ENCODE measurements around the gene POP4.
"Not testable (repeated sequence)": the region's sequence is repeated elsewhere in the genome, so short reads cannot be mapped to it uniquely, and the experiment has no call there.

Gene POP4

DNA sequence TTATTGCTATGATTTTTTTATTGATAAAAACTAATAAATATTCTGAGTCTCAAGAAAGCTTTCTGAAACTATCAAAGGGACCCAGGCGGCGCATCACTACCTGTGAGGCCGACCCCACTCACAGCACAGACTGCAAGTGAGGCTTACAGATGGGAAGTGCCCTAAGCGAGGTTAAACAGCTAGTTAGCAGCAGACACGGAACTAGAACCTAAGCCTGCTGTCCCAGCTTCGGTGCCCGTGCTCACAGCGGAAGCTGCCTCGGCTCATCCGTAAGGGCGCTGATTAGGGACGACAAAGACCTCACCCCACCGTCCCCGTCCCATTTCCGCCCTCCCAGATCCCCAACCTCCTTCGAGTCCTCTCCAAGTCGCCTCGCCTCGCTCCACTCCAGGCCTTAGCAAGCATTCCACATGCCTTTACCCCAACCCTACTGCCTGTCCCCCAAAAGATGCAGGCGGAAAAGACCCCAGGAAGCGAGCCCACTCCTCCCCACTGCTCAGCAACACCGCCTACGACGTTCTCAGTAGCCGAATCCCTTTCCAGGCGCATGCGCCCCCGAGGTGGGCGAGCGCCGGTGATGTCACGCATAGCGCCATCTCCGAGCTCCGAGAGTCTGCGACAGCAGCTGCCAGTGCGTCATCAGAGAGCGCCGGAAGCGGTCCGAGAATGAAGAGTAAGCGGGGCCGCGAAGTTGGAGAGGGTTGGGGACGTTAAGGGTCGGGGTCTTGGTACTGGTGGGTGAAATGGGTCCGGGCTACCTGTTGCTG is at the start of gene POP4:
Gene POP4, plus strand, starts transcription at position 631 of the 767 bp plus-strand sequence. Its CDS starts 36 bp downstream, at position 667.
- DNase-seq = peak; percentile 98

DNA sequence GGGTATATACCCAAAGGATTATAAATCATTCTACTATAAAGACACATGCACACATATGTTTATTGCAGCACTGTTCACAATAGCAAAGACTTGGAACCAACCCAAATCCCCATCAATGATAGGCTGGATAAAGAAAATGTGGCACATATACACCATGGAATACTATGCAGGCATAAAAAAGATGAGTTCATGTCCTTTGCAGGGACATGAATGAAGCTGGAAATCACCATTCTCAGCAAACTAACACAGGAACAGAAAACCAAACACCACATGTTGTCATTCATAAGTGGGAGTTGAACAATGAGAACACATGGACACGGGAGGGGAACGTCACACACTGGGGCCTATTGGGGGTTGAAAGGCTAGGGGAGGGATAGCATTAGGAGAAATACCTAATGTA is 47.0 kb upstream of the POP4 start:
- not testable (repeated sequence) for DNase-seq

DNA sequence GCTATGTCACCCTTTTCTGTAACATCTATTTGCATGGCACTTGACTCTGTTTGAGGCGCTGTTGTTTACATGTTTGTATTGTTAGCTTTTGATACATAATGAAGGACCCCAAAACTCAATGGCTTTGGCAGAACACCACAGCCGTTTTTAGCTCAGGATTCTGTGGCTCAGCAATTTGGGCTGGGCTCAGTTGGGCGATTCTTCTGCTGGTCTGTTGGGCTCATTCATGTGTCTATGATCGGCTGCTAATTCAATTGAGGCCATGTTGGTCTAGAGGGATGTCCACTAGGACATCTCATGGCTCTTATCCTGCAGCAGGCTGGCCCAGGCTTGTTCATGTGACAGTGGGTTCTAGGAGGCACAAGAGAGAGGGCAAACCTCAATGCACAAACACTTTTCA is 46.3 kb upstream of the POP4 start:
- DNase-seq = no peak

- DNase-seq = no peak
Measured at GRCh38 chr19:29560313-29561075, 45.6 kb upstream of the POP4 start.

- no peak for DNase-seq
Measured at GRCh38 chr19:29561601-29562000, 44.5 kb upstream of the POP4 start.

DNA sequence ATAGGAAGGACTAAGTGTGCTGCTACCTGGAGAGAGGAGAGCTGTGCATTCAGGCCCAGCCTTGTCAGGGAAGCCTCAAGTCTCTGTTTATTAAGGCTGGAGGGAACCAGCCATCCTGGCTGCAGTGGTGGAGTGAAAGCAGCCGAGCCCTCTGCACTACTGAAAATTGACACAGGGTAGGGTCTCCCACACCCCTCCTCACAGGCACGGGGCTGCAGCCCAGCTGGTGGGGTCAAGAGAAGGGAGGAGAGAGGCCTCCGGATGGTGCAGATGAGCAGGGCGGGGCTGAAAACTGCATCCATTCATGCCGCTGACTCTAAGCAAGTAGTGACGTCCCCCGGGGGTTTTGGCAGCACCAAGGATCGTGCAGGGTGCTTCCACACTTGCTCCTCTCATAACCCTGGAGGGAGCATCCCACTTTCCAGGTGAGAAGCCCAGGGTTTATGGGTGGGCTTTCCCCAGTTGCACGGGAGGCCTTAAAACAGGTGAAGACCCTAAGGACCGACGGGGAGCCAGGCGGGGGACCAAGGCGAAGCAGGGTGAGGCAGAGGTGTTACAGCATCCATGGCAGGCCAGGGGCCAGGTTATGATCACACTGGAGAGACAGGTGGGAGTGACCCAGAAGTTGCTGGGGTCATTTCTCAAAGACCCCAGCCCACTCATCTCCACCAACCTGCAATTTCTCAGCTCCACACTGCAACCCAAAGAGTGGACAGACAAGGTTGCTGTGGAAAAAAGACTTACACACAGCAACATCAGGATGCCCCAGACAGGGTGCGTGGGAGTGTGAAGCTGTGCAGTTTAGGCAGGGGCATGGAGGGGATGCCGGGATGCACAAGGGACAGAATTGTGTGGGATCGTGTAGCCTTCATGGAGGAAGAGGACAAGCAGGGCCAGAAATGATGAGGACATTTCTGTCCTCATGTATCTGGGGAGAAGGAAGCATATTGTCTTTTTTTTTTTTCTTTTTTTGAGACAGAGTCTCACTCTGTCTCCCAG is 43.5 kb upstream of the POP4 start:
- DNase-seq = no peak

DNA sequence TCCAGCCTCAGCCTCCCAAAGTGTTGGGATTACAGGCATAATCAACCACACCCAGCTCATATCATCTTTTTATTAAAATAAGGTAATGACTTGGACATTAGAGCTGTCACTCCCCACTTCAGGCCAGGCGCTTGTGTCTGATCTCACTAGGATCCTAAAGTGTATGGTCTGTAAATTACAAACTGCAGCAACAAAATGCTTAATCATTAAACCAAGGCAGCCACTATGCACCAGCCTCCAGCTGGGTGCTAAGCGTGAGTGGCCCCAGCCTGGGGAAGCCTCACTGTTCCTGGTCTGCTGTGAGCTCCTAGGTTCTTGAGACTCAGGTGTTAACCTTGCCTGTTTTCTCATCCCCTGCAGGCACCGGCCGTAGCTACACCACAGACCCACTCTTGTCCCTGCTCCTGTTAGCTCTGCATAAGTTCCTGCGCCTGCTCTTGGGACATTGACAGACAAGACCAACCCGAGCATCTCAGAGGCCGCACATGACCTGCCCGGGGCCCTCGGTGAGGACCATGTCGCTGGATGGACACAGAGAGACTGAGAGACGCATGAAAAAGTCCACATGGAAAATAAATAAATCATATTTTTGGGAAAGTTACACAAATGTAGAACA is 42.5 kb upstream of the POP4 start:
- DNase-seq = no peak

DNA sequence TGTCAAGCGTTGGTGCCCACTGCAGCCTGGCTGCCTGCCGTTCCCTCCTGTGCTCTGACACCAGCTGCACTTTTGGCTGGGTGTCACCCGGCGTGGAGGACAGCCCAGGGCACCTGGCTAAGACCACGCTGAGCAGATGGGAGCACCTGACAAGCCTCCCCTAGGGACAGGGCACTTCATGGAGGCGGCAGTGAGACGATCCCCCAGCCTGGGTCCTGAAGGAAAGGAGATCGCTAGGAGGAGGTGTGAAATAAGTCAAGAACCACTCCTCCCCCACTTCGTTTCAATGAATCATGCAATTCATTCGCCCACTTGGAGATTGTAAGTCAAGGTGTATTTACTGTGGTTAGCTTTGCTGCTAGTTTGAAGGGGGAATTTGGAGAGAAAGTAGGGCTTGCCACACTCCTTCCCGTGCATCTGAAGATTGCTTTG is 41.5 kb upstream of the POP4 start:
- no peak for DNase-seq

GRCh38 chr19:29565171-29565570 is 40.9 kb upstream of the POP4 start:
- no peak for DNase-seq

DNA sequence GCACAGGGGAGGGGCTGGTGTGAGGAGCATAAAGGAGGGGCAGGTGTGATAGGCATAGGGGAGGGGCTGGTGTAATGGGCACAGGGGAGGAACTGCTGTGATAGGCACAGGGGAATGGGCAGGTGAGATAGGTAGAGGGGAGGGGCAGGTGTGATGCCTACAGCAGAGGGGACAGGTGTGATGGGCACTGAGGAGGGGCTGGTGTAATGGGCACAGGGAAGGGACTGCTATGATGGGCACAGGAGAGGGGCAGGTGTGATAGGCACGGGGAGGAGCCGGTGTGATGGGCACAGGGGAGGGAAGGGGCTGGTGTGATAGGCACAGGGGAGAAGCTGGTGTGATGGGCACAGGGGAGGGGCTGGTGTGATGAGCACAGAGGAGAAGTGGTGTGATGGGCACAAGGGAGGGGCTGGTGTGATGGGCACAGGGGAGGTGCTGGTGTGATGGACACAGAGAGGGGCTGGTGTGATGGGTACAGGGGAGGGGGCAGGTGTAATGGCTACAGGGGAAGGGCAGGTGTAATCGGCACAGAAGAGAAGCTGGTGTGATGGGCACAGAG is 39.5 kb upstream of the POP4 start:
- DNase-seq = no peak

GRCh38 chr19:29567366-29567915 is 38.6 kb upstream of the POP4 start:
- DNase-seq = no peak

- DNase-seq = no peak
Measured at GRCh38 chr19:29568036-29569025, 37.8 kb upstream of the POP4 start.

GRCh38 chr19:29569038-29569911 is 36.8 kb upstream of the POP4 start:
- no peak for DNase-seq

GRCh38 chr19:29571181-29571580 is 34.9 kb upstream of the POP4 start:
- no peak for DNase-seq

DNA sequence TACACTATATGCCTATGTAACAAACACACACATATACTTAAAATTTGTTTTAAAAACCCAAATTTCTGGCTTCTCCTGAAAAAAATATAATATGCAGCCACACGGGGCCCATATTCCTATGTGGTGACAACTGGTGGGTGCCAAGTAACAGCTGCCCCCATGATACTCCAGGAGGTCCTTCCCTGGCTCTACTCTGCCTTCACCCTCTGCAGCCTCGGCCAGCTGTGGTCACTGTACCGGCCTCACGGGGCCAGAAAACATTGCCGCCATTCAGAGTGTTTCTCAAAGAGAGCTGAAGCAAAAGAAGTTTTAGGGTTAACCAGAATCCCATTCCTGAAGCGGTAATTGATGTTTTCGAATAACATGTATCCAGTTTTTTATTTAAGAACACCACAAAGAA is 32.6 kb upstream of the POP4 start:
- no peak for DNase-seq

- DNase-seq = no peak
Measured at GRCh38 chr19:29574510-29574909, 31.6 kb upstream of the POP4 start.

DNA sequence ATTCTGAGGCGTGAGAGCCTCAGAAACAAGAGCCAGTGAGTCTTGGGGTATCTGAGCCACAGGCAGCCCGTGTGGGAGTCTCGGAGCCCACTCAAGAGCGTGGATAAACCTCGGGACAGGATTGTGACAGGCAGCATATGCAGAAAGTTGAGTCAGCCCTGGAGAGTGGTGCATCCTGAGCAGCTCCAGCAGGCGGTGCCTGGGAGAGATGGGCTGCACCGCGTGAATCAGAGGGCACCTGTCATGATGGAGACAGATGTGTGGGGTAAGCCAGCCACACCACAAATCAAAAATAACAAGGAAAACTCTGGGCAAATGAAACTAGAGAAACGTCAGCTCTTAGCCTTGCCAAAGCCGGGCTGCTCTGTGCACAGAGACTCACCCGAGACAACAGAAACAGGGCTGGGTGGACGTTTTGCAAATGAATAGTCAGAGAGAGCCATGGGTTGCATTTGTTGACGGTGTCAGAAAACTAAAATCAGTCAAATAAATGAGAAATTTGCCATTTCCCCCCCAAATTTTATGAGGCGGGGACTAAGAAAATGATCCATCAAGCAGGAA is 30.0 kb upstream of the POP4 start:
- DNase-seq = no peak

- peak in 1 of 2 experiments; percentile 15 for DNase-seq
Measured at GRCh38 chr19:29576761-29577648, 29.1 kb upstream of the POP4 start.

Measured in activated CD4-positive, alpha-beta T cell treated with anti-CD3 and anti-CD28 coated beads, Interleukin-2, amount 50 U/mL, for 4 hours (primary cell).